Lower lobe of right lung (tissue), 2 donors: ENCODE data around the gene RHOU. TPM values are rescaled to one million over a fixed set of nuclear protein-coding genes. Genes with fewer than 3 reads are reported as not detected.
A peak's percentile ranks its signal among the peaks of the same experiment; 100 is the strongest.

Experiments
- ATAC-seq, 2 donors: fragments of 200-7000 bp; cut with Tn5 transposase; one replicate each; pipeline ENCODE4 v1.9.1; 2020 to 2022; ENCODE audit warnings: mild to moderate bottlenecking in 2 of 2, moderate library complexity in 2 of 2
- DNase-seq: peaks from one replicate; pipeline ENCODE4 v3.0.0-alpha.2; 2020
- H3K27ac ChIP-seq: fragments of 200-600 bp; one replicate; pipeline ENCODE4 v1.8.0; 2022
- H3K27me3 ChIP-seq: fragments of 200-600 bp; one replicate; pipeline ENCODE4 v1.8.0; 2022; ENCODE audit warnings: low read depth
- H3K36me3 ChIP-seq: fragments of 200-600 bp; one replicate; pipeline ENCODE4 v1.8.0; 2022; ENCODE audit warnings: mild to moderate bottlenecking
- H3K4me1 ChIP-seq: fragments of 200-600 bp; one replicate; pipeline ENCODE4 v1.8.0; 2022
- H3K4me3 ChIP-seq: fragments of 200-600 bp; one replicate; pipeline ENCODE4 v1.8.0; 2022; ENCODE audit warnings: mild to moderate bottlenecking
- H3K9me3 ChIP-seq: fragments of 200-600 bp; one replicate; pipeline ENCODE4 v1.8.0; 2022
- intact Hi-C: fragments of 100-400 bp; cut with DNase I; formaldehyde crosslinking; loops from one replicate; pipeline ENCODE4 v1.11.0; 2022
- total RNA-seq: library from RNA; stranded (reverse); fragmentation: NEBNext Ultra II Directional; extraction: Animal tissue kit (Norgen Biotek cat#: 25700); gene quantifications from one replicate; pipeline ENCODE4 v1.2.1, GENCODE V29; 2021
- TF ChIP-seq, protein P1 (sequence below): fragments of 200-600 bp; IDR thresholded peaks from one replicate; pipeline ENCODE4 v1.8.0; 2022; ENCODE audit warnings: antibody characterized with exemption, mild to moderate bottlenecking
- donor health status: DM: no; HTN: yes; CAD: no; lungs with severe emphysema.

RHOU gene
- total RNA-seq, 1 donor from 2014 or later: 22.9 TPM

DNA sequence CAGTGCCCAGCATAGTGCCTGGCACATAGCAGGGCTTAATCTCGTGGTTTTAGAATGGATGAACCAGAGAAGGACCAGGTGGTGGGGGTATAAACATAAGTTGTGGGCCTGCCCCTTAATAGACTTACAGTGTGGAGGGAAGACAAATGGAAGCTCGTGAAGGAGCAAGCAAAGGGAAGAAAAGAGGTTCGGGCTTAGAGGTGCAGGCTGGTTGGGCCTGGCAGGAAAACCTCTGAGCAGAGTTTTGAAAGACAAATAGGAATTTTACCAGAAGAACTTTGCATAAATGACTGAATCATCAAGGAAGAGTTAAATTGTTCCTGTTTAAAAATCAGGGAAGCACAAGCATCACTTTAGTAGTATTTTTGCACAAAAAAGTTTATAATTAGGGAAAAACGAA is 4.5 kb downstream of the RHOU start:
- intact Hi-C loops: no loop called here
- H3K9me3 ChIP-seq: no peaks in the 10 kb centered on the region
- TF ChIP-seq, protein P1, sequence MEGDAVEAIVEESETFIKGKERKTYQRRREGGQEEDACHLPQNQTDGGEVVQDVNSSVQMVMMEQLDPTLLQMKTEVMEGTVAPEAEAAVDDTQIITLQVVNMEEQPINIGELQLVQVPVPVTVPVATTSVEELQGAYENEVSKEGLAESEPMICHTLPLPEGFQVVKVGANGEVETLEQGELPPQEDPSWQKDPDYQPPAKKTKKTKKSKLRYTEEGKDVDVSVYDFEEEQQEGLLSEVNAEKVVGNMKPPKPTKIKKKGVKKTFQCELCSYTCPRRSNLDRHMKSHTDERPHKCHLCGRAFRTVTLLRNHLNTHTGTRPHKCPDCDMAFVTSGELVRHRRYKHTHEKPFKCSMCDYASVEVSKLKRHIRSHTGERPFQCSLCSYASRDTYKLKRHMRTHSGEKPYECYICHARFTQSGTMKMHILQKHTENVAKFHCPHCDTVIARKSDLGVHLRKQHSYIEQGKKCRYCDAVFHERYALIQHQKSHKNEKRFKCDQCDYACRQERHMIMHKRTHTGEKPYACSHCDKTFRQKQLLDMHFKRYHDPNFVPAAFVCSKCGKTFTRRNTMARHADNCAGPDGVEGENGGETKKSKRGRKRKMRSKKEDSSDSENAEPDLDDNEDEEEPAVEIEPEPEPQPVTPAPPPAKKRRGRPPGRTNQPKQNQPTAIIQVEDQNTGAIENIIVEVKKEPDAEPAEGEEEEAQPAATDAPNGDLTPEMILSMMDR: no peak
- H3K4me3 ChIP-seq: no peak overlapping the region
- ATAC-seq: no peak
- no peaks in the 10 kb centered on the region for H3K27me3 ChIP-seq
- DNase-seq: no peak
- peaks cover 45% of the 10 kb centered on the region for H3K4me1 ChIP-seq
- no peak overlapping the region for H3K27ac ChIP-seq
- peaks cover 25% of the 10 kb centered on the region for H3K36me3 ChIP-seq

DNA sequence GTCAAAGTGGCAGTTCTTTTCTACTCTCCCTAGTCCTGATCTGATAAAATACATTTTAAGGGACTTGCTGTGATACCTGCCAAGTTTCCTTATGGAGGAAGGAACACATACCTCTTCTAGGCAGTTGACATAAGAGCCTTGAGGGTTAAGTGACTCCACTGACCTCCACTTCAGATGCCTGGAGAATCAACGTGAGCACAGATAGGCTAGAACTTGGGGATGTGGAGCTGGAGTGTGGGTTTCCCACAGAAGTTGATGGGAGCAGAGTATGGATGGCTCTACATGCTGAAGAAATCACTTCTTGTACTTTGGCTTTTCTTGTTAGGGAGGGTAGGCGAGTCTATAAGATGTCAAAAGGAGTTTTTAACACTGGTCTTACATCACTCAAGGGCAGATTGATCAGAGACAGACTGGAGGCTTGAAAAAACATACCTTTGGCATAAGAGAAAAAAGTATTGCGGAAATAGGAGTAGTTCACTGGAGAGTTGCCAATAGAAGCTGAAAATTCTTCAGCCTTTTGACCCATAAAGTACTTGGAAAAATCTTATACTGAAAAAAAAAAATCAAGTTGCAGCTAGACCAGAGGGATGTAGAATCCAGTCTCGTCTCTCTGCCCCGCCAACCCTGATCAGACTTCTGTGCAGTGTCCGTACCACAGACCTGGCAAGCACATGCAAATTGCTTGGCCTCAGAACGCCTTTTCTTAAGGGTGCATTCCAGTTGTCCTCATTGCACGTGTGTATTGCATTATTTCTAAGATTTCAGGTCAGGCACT is 5.5 kb downstream of the RHOU start:
- Histone ChIP-seq H3K9me3 (no peaks in the 10 kb centered on the region), H3K27me3 (no peaks in the 10 kb centered on the region), H3K4me1 (peaks cover 45% of the 10 kb centered on the region), H3K36me3 (peaks cover 33% of the 10 kb centered on the region), H3K27ac (peak overlapping the region; percentile 51), H3K4me3 (no peak overlapping the region)
- no peak for DNase-seq
- intact Hi-C loops: no loop called here
- ATAC-seq: peak; percentile 32 to 39
- TF ChIP-seq, protein P1: no peak

DNA sequence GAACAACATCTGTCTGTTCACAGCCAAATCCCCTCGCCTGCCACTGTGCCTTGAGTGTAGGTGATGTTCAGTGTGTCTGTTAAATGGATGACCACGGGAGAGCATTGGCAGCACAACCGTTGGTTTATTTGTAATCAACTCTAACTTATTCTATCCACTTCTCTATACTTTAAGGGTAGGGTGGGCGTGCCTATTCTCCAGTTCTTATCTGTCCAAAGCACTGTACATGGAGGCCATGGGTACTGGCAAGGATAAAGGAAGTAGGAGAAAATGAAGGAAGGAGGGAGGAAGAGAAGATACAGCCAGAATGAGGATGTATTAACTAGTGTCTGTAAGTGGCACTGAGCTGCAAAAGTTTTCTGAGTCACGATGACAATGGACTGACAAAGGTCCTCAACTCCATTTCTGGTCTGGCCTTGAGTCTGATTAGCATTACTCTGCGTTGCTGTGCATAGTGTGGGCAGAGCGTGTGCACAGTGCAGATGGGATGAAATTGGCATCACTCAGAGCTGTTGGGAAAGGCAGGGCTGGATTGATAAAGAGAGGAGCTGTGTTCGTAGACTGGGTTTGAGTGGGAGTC is 7.1 kb downstream of the RHOU start:
- H3K27ac ChIP-seq: no peak overlapping the region
- TF ChIP-seq, protein P1: no peak
- H3K4me1 ChIP-seq: peaks cover 41% of the 10 kb centered on the region
- DNase-seq (no peak), ATAC-seq (peak in 1 of 2 donors; percentile 50)
- H3K9me3 ChIP-seq: no peaks in the 10 kb centered on the region
- H3K4me3 ChIP-seq: no peak overlapping the region
- intact Hi-C loops: no loop called here
- H3K27me3 ChIP-seq: no peaks in the 10 kb centered on the region
- H3K36me3 ChIP-seq: peaks cover 43% of the 10 kb centered on the region

DNA sequence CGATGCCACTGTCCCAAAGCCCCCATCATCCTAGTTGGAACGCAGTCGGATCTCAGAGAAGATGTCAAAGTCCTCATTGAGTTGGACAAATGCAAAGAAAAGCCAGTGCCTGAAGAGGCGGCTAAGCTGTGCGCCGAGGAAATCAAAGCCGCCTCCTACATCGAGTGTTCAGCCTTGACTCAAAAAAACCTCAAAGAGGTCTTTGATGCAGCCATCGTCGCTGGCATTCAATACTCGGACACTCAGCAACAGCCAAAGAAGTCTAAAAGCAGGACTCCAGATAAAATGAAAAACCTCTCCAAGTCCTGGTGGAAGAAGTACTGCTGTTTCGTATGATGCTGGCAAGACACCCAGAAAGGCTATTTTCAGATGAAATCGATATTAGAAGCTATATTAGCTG is 8.1 kb downstream of the RHOU start:
- DNase-seq: no peak
- TF ChIP-seq, protein P1: no peak
- H3K4me1 ChIP-seq: peaks cover 33% of the 10 kb centered on the region
- H3K36me3 ChIP-seq: peaks cover 43% of the 10 kb centered on the region
- H3K27me3 ChIP-seq: no peaks in the 10 kb centered on the region
- intact Hi-C loops: no loop called here
- no peak for ATAC-seq
- no peak overlapping the region for H3K27ac ChIP-seq
- no peak overlapping the region for H3K4me3 ChIP-seq
- no peaks in the 10 kb centered on the region for H3K9me3 ChIP-seq

DNA sequence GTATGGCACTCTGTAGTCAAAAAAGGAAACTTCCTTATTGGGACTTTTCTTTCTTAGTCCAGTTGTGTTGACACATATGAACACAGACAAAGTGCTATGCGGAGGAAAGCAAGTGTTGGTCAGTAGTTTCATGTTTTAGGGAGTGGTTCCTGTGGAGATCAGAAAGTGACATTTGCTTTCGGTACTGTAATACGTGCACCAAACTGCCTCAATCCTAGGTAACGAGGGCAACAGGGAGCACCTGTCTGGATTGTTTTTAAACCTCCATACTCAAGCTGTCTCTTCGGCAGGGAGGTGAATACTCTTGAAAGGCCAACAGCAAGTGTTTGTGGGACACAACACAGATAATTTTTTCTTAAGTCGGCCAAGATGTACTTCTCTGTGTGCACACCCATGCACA is 9.1 kb downstream of the RHOU start:
- intact Hi-C loops: no loop called here
- DNase-seq (no peak), ATAC-seq (no peak)
- Histone ChIP-seq H3K36me3 (peaks cover 43% of the 10 kb centered on the region), H3K9me3 (no peaks in the 10 kb centered on the region), H3K4me3 (no peak overlapping the region), H3K27me3 (no peaks in the 10 kb centered on the region), H3K27ac (no peak overlapping the region), H3K4me1 (peaks cover 25% of the 10 kb centered on the region)
- TF ChIP-seq, protein P1: no peak
